ENCODE measurements around the gene TSNAX.

- TF ChIP-seq CTCF (conservative IDR thresholded peaks at IDR 0.05): no peak
- TF ChIP-seq ZFX (IDR thresholded peaks at IDR 0.05): no peak
These were observed 18.2 kb downstream of the TSNAX start for GRCh38 chr1:231546693-231547092.
